Skin of body (tissue), 2 donors: ENCODE results near the gene CCDC88A. TPM values are rescaled to one million over a fixed set of nuclear protein-coding genes. Genes with fewer than 3 reads are reported as not detected.

Experiments
- DNase-seq: peaks from one replicate; lab custom pipeline; 2025; lab: John Stamatoyannopoulos, UW
- total RNA-seq: library from RNA; depleted of rRNA; stranded (reverse); fragments of >200 nt; gene quantifications from one replicate; pipeline ENCODE4 v1.2.3, GENCODE V29; 2014

Gene CCDC88A
- total RNA-seq, 1 donor from 2014 or later, result 71.1 TPM

GRCh38 chr2:55425431-55425831, 5.8 kb upstream of the CCDC88A start:
- no peak for DNase-seq

DNA sequence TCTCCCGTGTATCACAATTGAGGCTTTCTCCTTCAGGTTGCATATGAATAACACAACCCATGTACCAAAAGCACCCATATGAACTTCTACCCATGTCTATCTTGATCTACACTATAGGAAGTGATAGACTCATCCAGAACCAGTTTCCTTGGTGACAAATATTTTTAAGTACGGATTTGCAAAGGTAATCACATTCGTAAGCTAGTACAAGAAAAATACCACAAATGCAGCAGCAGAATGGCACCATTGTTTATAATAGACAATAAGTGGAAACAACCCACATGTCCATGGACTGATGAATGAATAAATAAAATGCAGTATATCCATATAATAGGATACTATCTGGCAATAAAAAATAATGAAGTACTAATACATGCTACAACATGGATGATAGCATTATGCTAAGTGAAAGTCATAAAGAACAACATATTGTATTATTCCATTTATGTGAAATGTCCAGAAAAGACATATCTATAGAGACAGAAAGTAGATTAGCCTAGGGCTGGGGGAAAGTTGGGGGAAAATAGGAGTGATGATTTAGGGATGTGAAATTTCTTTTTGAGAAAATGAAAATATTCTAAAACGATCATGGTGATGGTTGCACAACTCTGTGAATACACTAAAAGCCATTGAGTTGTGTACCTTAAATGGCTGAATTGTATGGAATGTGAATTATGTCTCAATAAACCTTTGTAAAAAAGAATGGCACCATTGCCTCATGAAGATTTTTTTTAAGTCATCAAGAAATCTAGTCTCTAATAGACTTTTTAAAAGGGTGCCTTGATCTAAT, 3.4 kb upstream of the CCDC88A start:
- no peak for DNase-seq

DNA sequence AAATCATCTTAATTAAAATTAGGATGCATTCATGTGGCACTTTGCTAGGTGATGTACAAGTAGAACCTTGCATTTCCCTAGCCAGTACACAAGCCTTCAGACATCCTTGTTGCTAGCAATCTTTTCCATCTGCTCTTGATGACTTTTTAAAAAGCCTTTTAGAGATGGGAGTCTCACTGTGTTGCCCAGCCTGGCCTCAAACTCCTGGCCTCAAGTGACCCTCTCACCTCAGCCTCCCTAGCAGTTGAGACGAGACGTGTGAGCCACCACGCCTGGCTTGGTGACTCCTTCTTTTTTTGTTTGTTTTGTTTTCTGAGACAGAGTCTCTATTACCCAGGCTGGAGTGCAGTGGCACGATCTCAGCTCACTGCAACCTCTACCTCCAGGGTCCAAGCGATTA, 1.7 kb upstream of the CCDC88A start:
- no peak for DNase-seq

- DNase-seq, result no peak
These were observed 1.2 kb upstream of the CCDC88A start for GRCh38 chr2:55420871-55421270.

- no peak for DNase-seq
These were observed 726 bp upstream of the CCDC88A start for GRCh38 chr2:55420439-55420725.

GRCh38 chr2:55419233-55419678, 400 bp downstream of the CCDC88A start:
- peak; percentile 29 for DNase-seq

DNA sequence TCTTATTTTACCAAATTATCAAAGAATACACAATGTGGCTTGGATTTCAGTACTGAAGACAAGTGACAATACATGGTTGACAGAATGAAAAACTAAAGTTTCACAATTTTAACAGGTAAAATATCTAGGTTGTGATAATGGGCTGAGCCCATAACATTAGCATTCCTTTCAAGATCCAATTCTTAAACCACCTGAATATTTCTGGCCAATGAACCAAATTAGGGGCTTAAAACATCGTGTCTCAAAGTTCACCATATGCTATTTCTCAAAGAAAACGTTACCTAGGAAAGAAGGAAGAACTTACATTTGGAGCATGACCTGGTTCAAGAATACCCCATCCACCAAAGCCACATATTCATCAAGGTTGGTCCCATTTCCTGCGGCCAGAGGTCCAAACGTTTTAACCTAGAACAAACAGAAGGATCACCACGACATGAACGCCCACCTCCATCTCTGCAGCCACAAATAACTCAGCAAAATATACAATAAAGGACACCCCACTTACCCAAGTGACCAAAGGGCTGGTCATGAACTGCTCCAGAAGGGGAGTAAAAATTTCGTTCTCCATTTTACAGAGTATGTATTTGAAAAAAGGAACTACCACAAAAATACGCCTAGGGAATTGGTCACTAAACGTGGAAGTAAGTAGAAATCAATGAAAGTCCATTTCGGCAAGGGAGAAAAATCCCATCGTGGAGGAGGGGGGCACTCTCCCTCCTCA, 984 bp downstream of the CCDC88A start:
- DNase-seq, result no peak

DNA sequence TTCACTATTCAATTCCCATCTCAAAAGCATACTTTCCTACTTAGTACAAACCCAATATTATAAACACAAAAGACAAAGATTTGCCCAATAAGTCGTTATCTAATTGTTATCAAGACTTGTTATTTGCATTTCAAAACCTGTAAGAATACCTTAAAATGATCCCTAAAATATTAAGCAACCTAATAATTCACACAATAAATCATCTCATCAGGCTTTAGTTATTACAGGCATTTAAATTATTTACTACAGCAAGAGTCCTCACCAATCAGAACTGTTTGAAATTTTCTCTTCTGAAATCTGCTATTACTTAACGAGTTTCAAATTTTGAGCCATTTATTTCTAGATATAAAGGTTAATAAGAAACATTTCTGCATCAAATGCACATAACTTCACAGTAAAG, 1.6 kb downstream of the CCDC88A start:
- peak; percentile 17 for DNase-seq

DNA sequence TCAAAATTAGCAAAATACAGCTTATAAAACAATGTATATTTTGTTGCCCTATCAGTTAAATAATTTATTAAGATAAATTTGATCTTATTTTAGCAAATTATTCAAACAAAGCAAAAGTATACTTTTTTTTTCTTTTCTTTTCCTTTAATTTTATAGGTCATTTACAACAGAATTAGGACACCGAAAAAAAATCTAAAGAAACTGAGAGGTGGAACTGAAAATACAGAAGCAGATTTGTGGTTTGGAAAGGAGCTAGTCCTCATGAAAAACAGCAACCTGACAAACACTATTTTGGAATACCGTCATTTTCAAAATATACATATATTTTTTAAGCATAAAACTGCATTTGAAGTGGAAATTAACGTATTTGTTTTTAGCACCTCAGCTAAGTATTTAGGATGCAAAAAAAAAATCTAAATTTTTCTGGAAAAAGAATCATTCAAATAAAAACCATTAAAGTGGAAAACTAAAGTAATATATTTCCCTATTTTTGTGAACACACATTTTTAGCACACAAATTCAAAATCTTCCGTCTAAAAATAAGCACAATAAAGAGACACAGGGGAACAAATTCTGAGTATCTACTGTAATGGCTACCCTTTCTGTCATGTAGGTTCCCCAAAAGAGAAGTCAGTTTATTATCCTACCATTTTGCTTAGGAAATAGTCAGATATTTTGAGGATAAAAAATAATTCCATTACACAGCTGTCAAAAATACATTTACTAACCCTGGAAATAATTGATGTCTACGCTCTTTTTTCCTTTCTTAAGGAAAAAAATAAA, 2.7 kb downstream of the CCDC88A start:
- DNase-seq, result no peak

GRCh38 chr2:55415300-55415699, 4.4 kb downstream of the CCDC88A start:
- DNase-seq, result no peak

DNA sequence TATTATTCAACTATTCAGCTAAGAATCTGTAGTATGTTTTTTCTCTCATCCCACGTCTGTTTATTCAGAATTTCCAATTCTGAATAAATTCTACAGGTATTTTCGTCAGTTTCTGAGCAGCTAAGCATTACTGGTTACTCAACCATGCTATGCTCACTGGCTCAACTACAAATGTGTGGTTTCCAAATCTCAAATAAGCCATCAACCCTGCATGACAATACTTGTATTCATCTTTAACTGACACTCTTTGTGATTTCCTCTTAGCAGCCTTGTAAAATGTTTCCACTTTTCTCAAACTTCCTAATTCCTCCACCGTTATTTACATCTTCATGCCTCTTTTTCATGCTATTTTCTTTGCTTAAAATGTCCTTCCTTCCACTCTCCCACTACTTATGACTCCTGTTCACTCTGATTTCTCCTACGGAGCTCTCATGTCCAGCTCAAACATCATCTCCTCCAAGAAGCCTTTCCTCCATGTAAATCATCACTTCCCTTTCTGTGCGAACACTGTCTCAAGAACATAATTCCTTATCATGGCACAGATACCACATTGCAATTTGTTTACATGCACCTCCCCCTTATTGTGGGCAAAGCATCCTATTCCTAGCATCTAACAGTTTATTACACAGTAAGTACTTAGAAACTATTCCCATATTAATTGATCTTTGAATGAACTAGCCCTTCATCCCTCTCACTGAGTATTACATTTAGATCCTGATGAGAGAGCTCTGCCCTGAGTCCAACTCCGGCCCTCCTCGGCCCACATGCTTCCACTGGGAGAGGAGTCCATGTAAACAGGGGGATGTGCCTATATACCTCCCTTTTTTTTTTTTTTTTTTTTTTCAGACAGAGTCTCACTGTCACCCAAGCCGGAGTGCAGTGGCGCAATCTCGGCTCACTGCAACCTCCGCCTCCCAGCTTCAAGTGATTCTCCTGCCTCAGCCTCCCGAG, 10.5 kb downstream of the CCDC88A start:
- DNase-seq, result no peak

GRCh38 chr2:55408098-55408882, 11.4 kb downstream of the CCDC88A start:
- DNase-seq, result no peak

- no peak for DNase-seq
These were observed 14.5 kb downstream of the CCDC88A start for GRCh38 chr2:55405116-55405515.

DNA sequence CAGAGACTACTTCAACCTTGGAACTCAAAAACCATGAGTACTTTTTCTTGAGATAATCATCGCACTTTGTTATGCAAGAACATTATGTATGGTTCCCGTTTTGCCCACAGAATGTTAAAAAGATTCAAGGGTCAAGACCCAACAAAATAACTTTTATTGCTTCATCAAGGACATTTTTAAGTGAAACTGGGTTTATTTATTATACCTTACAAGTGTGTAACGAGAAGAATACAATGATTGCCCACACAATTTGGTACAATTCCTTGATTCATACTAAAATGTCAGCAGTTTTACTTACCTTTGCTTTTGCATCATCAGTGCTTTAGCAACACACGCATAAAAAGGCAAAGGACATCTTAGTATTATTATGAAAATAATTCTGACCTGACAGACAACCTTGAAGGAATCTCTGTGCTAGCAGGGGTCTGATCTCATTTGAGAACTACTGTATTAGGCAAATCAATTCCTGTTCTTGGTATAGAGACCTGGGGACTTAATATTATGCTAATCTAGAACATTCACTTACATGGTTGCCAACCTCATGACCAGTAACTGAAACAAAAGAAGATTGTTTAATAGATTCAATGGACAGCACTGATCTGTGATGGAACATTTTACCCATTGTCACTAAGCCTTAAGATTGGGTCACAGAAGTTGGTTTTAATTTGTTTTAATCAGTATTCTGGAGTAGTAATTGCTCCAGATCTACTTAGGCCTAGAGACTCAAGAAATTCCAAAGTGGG, 16.2 kb downstream of the CCDC88A start:
- no peak for DNase-seq

DNA sequence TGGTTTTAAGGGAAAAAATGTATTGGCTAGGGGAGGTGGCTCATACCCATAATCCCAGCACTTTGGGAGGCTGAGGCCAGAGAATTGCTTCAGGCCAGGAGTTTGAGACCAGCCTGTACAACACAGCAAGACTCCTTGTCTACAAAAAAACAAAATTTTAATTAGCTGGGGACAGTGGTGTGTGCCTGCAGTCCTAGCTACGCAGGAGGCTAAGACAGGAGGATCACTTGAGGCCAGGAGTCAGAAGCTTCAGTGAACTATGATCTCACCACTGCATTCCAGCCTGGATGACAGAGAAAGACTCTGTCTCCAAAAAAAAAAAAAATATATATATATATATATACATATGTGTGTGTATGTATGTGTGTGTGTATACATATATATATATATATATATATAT, 18.5 kb downstream of the CCDC88A start:
- DNase-seq, result no peak

GRCh38 chr2:55400332-55400731, 19.3 kb downstream of the CCDC88A start:
- DNase-seq, result no peak

DNA sequence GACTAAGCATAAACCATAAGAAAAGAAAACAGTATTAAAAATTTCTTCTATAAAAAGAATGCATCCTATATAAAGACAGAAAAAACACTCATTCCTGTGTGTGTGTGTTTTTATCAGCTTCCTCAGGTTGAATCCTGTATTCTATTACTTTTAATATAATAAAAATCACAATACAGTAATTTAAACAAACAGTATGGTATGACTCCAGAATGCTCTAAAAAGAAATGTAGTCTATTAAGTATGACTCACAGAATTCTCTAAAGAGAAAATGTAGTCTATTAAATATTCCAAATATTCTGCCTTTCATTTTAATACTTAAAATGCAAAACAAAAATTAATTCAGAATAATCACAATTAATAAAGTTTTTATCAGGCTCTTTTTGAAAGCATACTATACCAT, 19.8 kb downstream of the CCDC88A start:
- DNase-seq, result no peak

DNA sequence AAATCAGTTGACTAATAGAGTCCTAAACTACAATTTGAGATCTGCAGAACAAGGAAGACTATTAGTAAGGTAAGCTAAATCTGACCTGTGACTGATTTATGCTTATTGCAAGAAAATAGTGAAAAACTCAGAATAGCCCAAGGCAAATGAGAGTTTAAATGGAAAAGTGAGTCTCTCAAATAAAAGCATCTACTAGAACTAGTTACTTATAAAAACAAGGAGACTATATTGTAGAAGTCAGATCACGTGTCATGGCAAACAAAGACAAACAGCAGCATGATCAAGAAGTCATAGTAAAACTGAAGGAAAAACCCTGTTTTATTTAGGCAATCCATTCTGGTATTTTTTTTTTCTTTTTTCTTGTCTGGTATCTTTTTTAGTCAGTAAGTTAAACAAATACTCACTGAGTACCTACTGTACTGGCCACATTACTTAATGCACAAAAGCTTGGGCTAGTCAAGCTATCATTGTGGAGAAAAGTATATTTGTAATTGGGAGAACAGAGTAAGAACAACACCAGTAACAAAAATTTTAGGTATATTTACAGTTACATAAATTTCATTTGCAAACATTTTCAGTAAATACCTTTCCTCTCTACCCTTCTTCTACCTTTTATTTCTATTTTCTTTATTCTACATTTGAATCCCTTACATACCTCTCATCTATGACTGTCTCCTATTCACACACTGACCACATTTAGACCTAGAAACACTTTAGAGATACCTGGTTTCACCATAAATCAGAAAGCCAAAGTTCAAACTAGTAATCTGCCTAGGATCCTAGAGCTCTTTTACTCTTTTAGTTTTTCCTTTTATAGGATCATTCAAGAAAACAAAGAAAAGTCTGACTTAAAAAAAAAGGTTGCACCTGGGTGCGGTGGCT, 23.7 kb downstream of the CCDC88A start:
- DNase-seq, result no peak
